ENCODE results near the gene PLEKHA5. TPM values are rescaled to one million over a fixed set of nuclear protein-coding genes. Genes with fewer than 3 reads are reported as not detected.
A peak's percentile ranks its signal among the peaks of the same experiment; 100 is the strongest.

The PLEKHA5 gene
- total and polyA plus RNA-seq, 2 donors from 2014 or later, result 26.6 to 52.9 TPM

- Histone ChIP-seq H3K27ac (ENCODE audit: low read depth in 2 of 2, low read length in 2 of 2) (peak overlapping the region in 1 of 2 donors; percentile 5), H3K9me3 (ENCODE audit: control insufficient read depth in 2 of 3, insufficient read depth in 1 of 3, low read length in 3 of 3) (no peaks in the 10 kb centered on the region), H3K9ac (ENCODE audit: low read length in 3 of 3) (no peak overlapping the region), H3K27me3 (ENCODE audit: control insufficient read depth, insufficient read depth, low read length) (no peaks in the 10 kb centered on the region), H3K36me3 (ENCODE audit: control insufficient read depth in 2 of 3, insufficient read depth in 3 of 3, low read length in 3 of 3) (no peaks in the 10 kb centered on the region), H3K4me3 (ENCODE audit: low read length in 3 of 3) (no peak overlapping the region), H3K4me1 (ENCODE audit: control insufficient read depth in 2 of 3, insufficient read depth in 2 of 3, low read depth in 1 of 3, low read length in 3 of 3) (peaks cover 5 to 11% (median 9%) of the 10 kb centered on the region in 3 donors)
- FAIRE-seq (no peak), DNase-seq (no peak)
- intact Hi-C loops (cut with DNase I), result no loop called here
- TF ChIP-seq CTCF (IDR thresholded peaks at IDR 0.05; ENCODE audit: borderline replicate concordance, extremely low read depth, insufficient read depth), result no peak
These were observed 109.6 kb downstream of the PLEKHA5 start for GRCh38 chr12:19239102-19239501.

- Histone ChIP-seq H3K27ac (ENCODE audit: low read depth in 2 of 2, low read length in 2 of 2) (no peak overlapping the region), H3K9me3 (ENCODE audit: control insufficient read depth in 2 of 3, insufficient read depth in 1 of 3, low read length in 3 of 3) (no peaks in the 10 kb centered on the region), H3K4me3 (ENCODE audit: low read length in 3 of 3) (no peak overlapping the region), H3K4me1 (ENCODE audit: control insufficient read depth in 2 of 3, insufficient read depth in 2 of 3, low read depth in 1 of 3, low read length in 3 of 3) (peaks cover 0 to 11% (median 4%) of the 10 kb centered on the region in 3 donors), H3K27me3 (ENCODE audit: control insufficient read depth, insufficient read depth, low read length) (no peaks in the 10 kb centered on the region), H3K9ac (ENCODE audit: low read length in 3 of 3) (no peak overlapping the region), H3K36me3 (ENCODE audit: control insufficient read depth in 2 of 3, insufficient read depth in 3 of 3, low read length in 3 of 3) (no peaks in the 10 kb centered on the region)
- FAIRE-seq (no peak), DNase-seq (no peak)
- intact Hi-C loops (cut with DNase I), result no loop called here
- TF ChIP-seq CTCF (IDR thresholded peaks at IDR 0.05; ENCODE audit: borderline replicate concordance, extremely low read depth, insufficient read depth), result no peak
These were observed 110.2 kb downstream of the PLEKHA5 start for GRCh38 chr12:19239616-19240234.

GRCh38 chr12:19242581-19242980, 113.0 kb downstream of the PLEKHA5 start:
- no peak overlapping the region for H3K27ac ChIP-seq (ENCODE audit: low read depth in 2 of 2, low read length in 2 of 2)
- H3K27me3 ChIP-seq (ENCODE audit: control insufficient read depth, insufficient read depth, low read length), result no peaks in the 10 kb centered on the region
- peaks cover 0 to 3% (median 0%) of the 10 kb centered on the region in 3 donors for H3K4me1 ChIP-seq (ENCODE audit: control insufficient read depth in 2 of 3, insufficient read depth in 2 of 3, low read depth in 1 of 3, low read length in 3 of 3)
- no peak for DNase-seq
- no peak for TF ChIP-seq CTCF (IDR thresholded peaks at IDR 0.05; ENCODE audit: borderline replicate concordance, extremely low read depth, insufficient read depth)
- intact Hi-C loops (cut with DNase I), result no loop called here
- no peaks in the 10 kb centered on the region for H3K36me3 ChIP-seq (ENCODE audit: control insufficient read depth in 2 of 3, insufficient read depth in 3 of 3, low read length in 3 of 3)
- H3K9ac ChIP-seq (ENCODE audit: low read length in 3 of 3), result no peak overlapping the region
- no peak overlapping the region for H3K4me3 ChIP-seq (ENCODE audit: low read length in 3 of 3)
- FAIRE-seq, result no peak
- H3K9me3 ChIP-seq (ENCODE audit: control insufficient read depth in 2 of 3, insufficient read depth in 1 of 3, low read length in 3 of 3), result no peaks in the 10 kb centered on the region

- no peaks in the 10 kb centered on the region for H3K27me3 ChIP-seq (ENCODE audit: control insufficient read depth, insufficient read depth, low read length)
- FAIRE-seq (no peak), DNase-seq (no peak)
- no peak overlapping the region for H3K4me3 ChIP-seq (ENCODE audit: low read length in 3 of 3)
- peaks cover 0 to 3% (median 0%) of the 10 kb centered on the region in 3 donors for H3K4me1 ChIP-seq (ENCODE audit: control insufficient read depth in 2 of 3, insufficient read depth in 2 of 3, low read depth in 1 of 3, low read length in 3 of 3)
- no peaks in the 10 kb centered on the region for H3K9me3 ChIP-seq (ENCODE audit: control insufficient read depth in 2 of 3, insufficient read depth in 1 of 3, low read length in 3 of 3)
- H3K9ac ChIP-seq (ENCODE audit: low read length in 3 of 3), result no peak overlapping the region
- intact Hi-C loops (cut with DNase I), result no loop called here
- no peak overlapping the region for H3K27ac ChIP-seq (ENCODE audit: low read depth in 2 of 2, low read length in 2 of 2)
- no peaks in the 10 kb centered on the region for H3K36me3 ChIP-seq (ENCODE audit: control insufficient read depth in 2 of 3, insufficient read depth in 3 of 3, low read length in 3 of 3)
- TF ChIP-seq CTCF (IDR thresholded peaks at IDR 0.05; ENCODE audit: borderline replicate concordance, extremely low read depth, insufficient read depth), result no peak
These were observed 114.0 kb downstream of the PLEKHA5 start for GRCh38 chr12:19243551-19243950.

Measured in kidney (tissue), 14 donors.